ENCODE measurements around the gene LRRC3C.

The LRRC3C gene

DNA sequence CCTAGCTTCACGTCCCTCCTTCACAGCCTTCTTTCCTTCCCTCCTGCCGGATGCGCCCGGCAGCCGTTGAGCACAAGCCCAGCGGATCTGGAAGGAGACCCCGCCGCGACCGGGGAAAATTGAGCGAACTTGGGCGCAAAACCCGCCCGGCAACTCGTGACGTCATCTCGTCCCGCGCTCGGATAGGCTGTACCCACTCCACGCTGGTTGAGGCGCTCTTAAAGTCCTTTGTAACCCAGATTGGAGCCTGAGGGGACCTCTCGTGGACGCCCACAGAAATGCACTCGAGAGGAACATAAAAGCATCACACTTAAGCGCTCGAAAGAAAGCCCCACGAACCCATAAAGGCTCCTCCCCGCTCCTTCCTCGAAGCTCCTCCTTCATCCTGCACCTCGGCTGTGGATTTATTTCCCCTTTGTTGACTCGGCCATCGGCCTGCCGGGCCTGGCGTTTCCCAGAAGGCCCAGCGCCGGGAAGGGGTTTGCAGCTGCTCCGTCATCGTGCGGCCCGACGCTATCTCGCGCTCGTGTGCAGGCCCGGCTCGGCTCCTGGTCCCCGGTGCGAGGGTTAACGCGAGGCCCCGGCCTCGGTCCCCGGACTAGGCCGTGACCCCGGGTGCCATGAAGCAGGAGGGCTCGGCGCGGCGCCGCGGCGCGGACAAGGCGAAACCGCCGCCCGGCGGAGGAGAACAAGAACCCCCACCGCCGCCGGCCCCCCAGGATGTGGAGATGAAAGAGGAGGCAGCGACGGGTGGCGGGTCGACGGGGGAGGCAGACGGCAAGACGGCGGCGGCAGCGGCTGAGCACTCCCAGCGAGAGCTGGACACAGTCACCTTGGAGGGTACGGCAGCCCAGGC lies 53.0 kb downstream of the LRRC3C start, which contains the start of gene PSMD3:
Gene PSMD3 (plus strand): TSS at position 457 of the 856 bp plus-strand sequence. CDS start 164 bp downstream, at position 621.
- peak within 1 kb of the TSS; percentile 79 for H3K4me3 ChIP-seq (ENCODE audit: low read depth, low read length)
- peak; percentile 70 for TF ChIP-seq CTCF (IDR thresholded peaks at IDR 0.05; ENCODE audit: borderline replicate concordance, insufficient read depth, low read depth, low read length)

DNA sequence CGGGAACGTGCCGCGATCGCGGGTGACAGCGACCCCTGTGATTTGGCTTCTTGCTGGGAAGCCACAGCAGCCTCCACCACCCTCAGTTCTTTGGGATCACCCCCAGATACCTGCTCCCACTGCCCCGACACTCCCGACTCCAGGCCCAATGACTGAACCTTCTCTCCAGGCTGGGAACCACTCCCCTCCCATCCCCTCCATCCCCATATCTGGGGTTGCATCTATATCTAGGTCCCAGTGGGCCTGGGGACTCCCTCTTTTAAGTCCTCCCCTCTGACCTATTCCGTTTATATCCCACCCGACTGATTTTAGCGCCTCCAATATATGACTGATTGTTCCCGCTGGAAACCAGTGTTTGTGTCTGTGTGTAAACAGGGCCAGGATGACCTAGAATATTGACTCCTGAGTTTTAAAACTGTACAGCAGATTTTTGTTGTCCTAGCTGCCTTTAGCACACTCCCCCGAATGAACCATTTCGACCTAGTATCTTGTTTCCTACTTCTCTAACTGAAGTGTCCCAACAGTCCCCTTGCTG lies 53.7 kb downstream of the LRRC3C start:
- no peak for TF ChIP-seq CTCF (IDR thresholded peaks at IDR 0.05; ENCODE audit: borderline replicate concordance, insufficient read depth, low read depth, low read length)
- peak overlapping the region; percentile 79 for H3K4me3 ChIP-seq (ENCODE audit: low read depth, low read length)

DNA sequence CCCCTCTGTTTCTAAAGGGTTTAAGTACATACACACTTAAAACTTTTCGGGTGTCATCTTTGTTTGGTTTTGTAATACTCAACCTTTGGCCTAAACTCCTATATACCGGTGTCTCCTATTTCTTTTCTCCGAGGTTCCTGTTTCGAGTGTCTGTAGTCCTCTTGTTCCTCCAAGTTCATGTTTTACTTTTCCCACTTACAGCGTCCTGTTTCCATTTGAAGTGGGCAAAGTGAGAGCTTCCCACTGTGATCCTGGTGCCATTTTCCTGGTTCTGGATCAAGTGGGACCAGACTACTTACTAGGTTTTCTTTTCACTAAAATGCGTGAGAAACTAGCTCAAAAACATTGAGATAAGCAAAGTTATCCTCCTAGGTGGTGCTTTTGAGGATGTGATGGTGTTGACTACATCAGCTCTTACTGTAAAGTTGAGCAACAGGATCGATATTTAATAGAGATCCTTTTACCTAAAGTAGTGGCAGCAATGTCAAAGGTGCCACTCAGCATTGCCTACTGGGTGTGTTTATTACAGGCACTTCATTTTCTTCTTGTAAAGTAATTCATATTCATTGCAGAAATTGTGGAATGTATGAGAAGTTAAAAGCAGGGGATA lies 54.3 kb downstream of the LRRC3C start:
- H3K4me3 ChIP-seq (ENCODE audit: low read depth, low read length), result peak overlapping the region; percentile 79
- TF ChIP-seq CTCF (IDR thresholded peaks at IDR 0.05; ENCODE audit: borderline replicate concordance, insufficient read depth, low read depth, low read length), result no peak

GRCh38 chr17:39988206-39988810 lies 60.8 kb downstream of the LRRC3C start:
- H3K4me3 ChIP-seq (ENCODE audit: low read depth, low read length), result no peak overlapping the region
- TF ChIP-seq CTCF (IDR thresholded peaks at IDR 0.05; ENCODE audit: borderline replicate concordance, insufficient read depth, low read depth, low read length), result no peak

DNA sequence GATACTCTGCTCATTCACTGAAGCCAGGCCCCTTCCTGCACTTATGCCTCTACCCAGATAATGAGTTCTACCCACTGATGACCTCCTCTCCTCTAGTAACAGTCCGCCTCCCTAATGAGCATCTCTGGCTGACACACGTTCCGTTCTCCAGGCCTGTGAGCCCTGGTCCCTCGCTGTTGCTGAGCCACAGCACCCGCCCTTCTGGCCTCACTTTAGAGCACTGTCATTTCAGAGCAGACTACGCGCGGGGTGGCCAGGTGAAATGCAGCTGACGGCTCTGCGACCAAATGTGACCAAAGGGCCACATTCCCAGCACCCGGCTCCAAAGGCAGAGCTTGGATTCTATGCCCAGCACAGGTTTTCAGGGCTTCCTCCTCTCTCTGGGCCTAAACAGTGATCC lies 66.9 kb downstream of the LRRC3C start:
- TF ChIP-seq CTCF (IDR thresholded peaks at IDR 0.05; ENCODE audit: borderline replicate concordance, insufficient read depth, low read depth, low read length), result no peak
- no peak overlapping the region for H3K4me3 ChIP-seq (ENCODE audit: low read depth, low read length)

All from GM12875 (cell line).